ENCODE results near the gene PPP6R2.
A peak's percentile ranks its signal among the peaks of the same experiment; 100 is the strongest.

GRCh38 chr22:50399751-50400331, 56.7 kb downstream of the PPP6R2 start:
- TF ChIP-seq, protein P1, sequence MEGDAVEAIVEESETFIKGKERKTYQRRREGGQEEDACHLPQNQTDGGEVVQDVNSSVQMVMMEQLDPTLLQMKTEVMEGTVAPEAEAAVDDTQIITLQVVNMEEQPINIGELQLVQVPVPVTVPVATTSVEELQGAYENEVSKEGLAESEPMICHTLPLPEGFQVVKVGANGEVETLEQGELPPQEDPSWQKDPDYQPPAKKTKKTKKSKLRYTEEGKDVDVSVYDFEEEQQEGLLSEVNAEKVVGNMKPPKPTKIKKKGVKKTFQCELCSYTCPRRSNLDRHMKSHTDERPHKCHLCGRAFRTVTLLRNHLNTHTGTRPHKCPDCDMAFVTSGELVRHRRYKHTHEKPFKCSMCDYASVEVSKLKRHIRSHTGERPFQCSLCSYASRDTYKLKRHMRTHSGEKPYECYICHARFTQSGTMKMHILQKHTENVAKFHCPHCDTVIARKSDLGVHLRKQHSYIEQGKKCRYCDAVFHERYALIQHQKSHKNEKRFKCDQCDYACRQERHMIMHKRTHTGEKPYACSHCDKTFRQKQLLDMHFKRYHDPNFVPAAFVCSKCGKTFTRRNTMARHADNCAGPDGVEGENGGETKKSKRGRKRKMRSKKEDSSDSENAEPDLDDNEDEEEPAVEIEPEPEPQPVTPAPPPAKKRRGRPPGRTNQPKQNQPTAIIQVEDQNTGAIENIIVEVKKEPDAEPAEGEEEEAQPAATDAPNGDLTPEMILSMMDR (IDR thresholded peaks at IDR 0.05; ENCODE audit: low read depth, low read length): peak; percentile 58
- no peak for TF ChIP-seq POLR2A (IDR thresholded peaks at IDR 0.05; ENCODE audit: extremely low read depth, insufficient read length)

Data from NB4 (cell line).